CD14-positive monocyte (primary cell): ENCODE results near the gene ADCY1. TPM values are rescaled to one million over a fixed set of nuclear protein-coding genes. Genes with fewer than 3 reads are reported as not detected.

Experiments
- DNase-seq, 3 donors: peaks; one replicate each; pipeline ENCODE4 v3.0.0-alpha.2; 2011 to 2022
- H2AFZ ChIP-seq: 2 replicates; pipeline ENCODE4 v1.6.0; 2012; ENCODE audit warnings: mild to moderate bottlenecking, low read depth, low read length, inconsistent platforms; ENCODE audit not compliant: insufficient read depth, poor library complexity, severe bottlenecking
- H3K27ac ChIP-seq, 2 donors: 1 replicate in 1 of 2; 2 replicates in 1 of 2; pipeline ENCODE4 v1.5.1; 2012 to 2013; ENCODE audit warnings: low read length in 2 of 2, control low read depth in 1 of 2, inconsistent platforms in 1 of 2, low read depth in 1 of 2, mild to moderate bottlenecking in 1 of 2
- H3K27me3 ChIP-seq, 2 donors: one replicate each; pipeline versions ENCODE4 v1.6.0 to v1.6.1; 2011 to 2013; ENCODE audit warnings: low read length in 2 of 2; ENCODE audit not compliant: control insufficient read depth in 2 of 2, insufficient read depth in 2 of 2
- H3K36me3 ChIP-seq, 2 donors: replicated peaks in 1 of 2; 1 replicate in 1 of 2; 2 replicates in 1 of 2; pipeline versions ENCODE4 v1.5.1 to v1.6.1; 2012 to 2013; ENCODE audit warnings: low read length in 2 of 2, control low read depth in 1 of 2, inconsistent platforms in 1 of 2, mild to moderate bottlenecking in 1 of 2; ENCODE audit not compliant: insufficient read depth in 2 of 2, control insufficient read depth in 1 of 2
- H3K4me1 ChIP-seq, 2 donors: 1 replicate in 1 of 2; 2 replicates in 1 of 2; pipeline versions ENCODE4 v1.5.1 to v1.6.1; 2012 to 2013; ENCODE audit warnings: low read length in 2 of 2, control low read depth in 1 of 2, inconsistent platforms in 1 of 2, mild to moderate bottlenecking in 1 of 2, moderate library complexity in 1 of 2; ENCODE audit not compliant: insufficient read depth in 2 of 2, control insufficient read depth in 1 of 2
- H3K4me2 ChIP-seq: replicated peaks from 2 replicates; pipeline ENCODE3; 2012; ENCODE audit warnings: low read length, moderate library complexity, mild to moderate bottlenecking; ENCODE audit not compliant: poor library complexity, severe bottlenecking; ENCODE audit errors: extremely low read depth
- H3K4me3 ChIP-seq, 3 experiments: fragments of 200-600 bp in 1 of 3; sonication (generic) in 1 of 3; replicated peaks in 1 of 3; 1 replicate in 2 of 3; 2 replicates in 1 of 3; pipeline ENCODE4 v1.5.1; 2011 to 2013; ENCODE audit warnings: low read length in 3 of 3, mild to moderate bottlenecking in 3 of 3, control low read depth in 2 of 3, low read depth in 2 of 3, inconsistent platforms in 1 of 3, moderate library complexity in 1 of 3
- H3K79me2 ChIP-seq: 2 replicates; pipeline ENCODE4 v1.6.0; 2012; ENCODE audit warnings: mild to moderate bottlenecking, control low read depth, inconsistent platforms, low read length, moderate library complexity; ENCODE audit not compliant: insufficient read depth
- H3K9ac ChIP-seq: 2 replicates; pipeline ENCODE4 v1.6.0; 2017; ENCODE audit warnings: low read length, mild to moderate bottlenecking; ENCODE audit not compliant: insufficient read depth, poor library complexity, severe bottlenecking
- H3K9me3 ChIP-seq, 2 donors: replicated peaks in 1 of 2; 1 replicate in 1 of 2; 2 replicates in 1 of 2; pipeline versions ENCODE4 v1.5.1 to v1.6.1; 2012 to 2013; ENCODE audit warnings: low read length in 2 of 2, control low read depth in 1 of 2; ENCODE audit not compliant: control insufficient read depth in 1 of 2, insufficient read depth in 1 of 2
- H4K20me1 ChIP-seq: 2 replicates; pipeline ENCODE4 v1.6.0; 2012; ENCODE audit warnings: mild to moderate bottlenecking, low read length, control low read depth, moderate library complexity; ENCODE audit not compliant: insufficient read depth
- H3K27ac Mint-ChIP-seq, 7 donors: one replicate each; pipeline ENCODE4 v1.8.0; 2020; ENCODE audit warnings: mild to moderate bottlenecking in 7 of 7, mixed read lengths in 7 of 7, moderate library complexity in 6 of 7, inconsistent platforms in 2 of 7
- H3K27me3 Mint-ChIP-seq, 3 donors: one replicate each; pipeline ENCODE4 v1.8.0; 2021 to 2022; ENCODE audit warnings: low read depth in 3 of 3, mild to moderate bottlenecking in 3 of 3, mixed read lengths in 3 of 3, moderate library complexity in 3 of 3, inconsistent platforms in 1 of 3
- H3K36me3 Mint-ChIP-seq, 2 donors: one replicate each; pipeline ENCODE4 v1.8.0; 2020; ENCODE audit warnings: mixed read lengths in 2 of 2, inconsistent platforms in 1 of 2, mild to moderate bottlenecking in 1 of 2
- H3K4me1 Mint-ChIP-seq: one replicate; pipeline ENCODE4 v1.8.0; 2020; ENCODE audit warnings: mild to moderate bottlenecking, mixed read lengths
- H3K4me3 Mint-ChIP-seq, 2 donors: one replicate each; pipeline ENCODE4 v1.8.0; 2020; ENCODE audit warnings: mild to moderate bottlenecking in 2 of 2, mixed read lengths in 2 of 2, moderate library complexity in 1 of 2
- H3K9me3 Mint-ChIP-seq, 7 donors: one replicate each; pipeline ENCODE4 v1.8.0; 2020 to 2022; ENCODE audit warnings: mixed read lengths in 7 of 7, mild to moderate bottlenecking in 6 of 7, moderate library complexity in 6 of 7, inconsistent platforms in 2 of 7
- WGBS: methylation state at CpG from one replicate; pipeline ENCODE4 v1.1.5; 2013; ENCODE audit warnings: missing lambda C conversion rate; ENCODE audit not compliant: insufficient coverage; 5-methylcytosine and 5-hydroxymethylcytosine counted together
- intact Hi-C, 2 donors: fragments of 100-400 bp; cut with micrococcal nuclease; formaldehyde crosslinking; loops; one replicate each; pipeline versions ENCODE4 v1.15.0 to v1.15.1; 2023
- polyA plus RNA-seq, 3 donors: library from polyadenylated mRNA; depleted of rRNA in 1 of 3; unstranded in 2 of 3; stranded (reverse) in 1 of 3; fragments of 300-500 nt in 2 of 3; fragments of >200 nt in 1 of 3; fragmentation: Illumina TruSeq in 2 of 3; gene quantifications; 1 replicate in 2 of 3; 2 replicates in 1 of 3; pipeline ENCODE4 v1.2.3, GENCODE V29; 2012 to 2021
- TF ChIP-seq, protein P1 (sequence below): fragments of 200-600 bp; IDR thresholded peaks from one replicate; pipeline ENCODE4 v1.8.0; 2022; ENCODE audit warnings: antibody characterized with exemption, mild to moderate bottlenecking

Gene ADCY1
- polyA plus RNA-seq, 3 donors = 0.01 TPM; not detected in 2

DNA sequence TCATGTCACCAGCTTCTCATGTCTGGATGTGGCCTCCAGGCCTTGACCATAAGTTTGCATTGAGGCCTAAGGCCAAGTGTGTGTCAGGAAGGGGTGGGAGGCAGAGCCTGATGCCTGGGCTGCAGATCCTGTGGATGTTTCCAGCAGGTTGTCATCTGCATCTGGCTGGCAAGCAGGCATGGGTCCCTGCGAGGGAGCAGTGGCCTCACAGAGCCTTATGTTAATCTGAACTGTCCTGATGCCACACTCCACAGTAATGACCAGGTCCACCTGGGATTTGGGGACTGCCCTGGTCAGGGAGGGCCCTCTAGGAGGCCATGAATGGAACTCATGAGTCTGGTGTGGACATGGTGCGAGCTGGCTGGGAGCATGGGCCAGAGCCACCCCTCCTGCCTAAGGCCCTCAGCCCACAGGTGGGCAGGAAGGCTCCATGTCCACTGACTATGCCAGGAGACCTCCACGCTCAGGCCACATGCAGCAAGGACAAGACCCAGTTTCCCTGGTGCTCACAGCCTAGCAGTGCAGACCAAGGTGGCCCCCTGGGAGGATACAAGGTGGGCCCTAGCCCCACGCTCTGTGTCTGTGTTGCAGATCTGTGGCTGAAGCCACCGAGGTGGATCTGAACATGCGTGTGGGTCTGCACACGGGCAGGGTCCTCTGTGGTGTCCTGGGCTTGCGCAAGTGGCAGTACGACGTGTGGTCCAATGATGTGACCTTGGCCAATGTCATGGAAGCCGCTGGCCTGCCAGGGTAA lies 83.1 kb downstream of the ADCY1 start:
- Histone ChIP-seq H3K27me3 (no peaks in the 10 kb centered on the region), H3K9me3 (no peaks in the 10 kb centered on the region), H3K36me3 (no peaks in the 10 kb centered on the region), H4K20me1 (no peaks in the 10 kb centered on the region), H3K27ac (no peak overlapping the region), H3K4me2 (no peak overlapping the region), H3K9ac (no peak overlapping the region), H3K4me1 (no peaks in the 10 kb centered on the region), H3K4me3 (no peak overlapping the region), H3K79me2 (no peaks in the 10 kb centered on the region), H2AFZ (no peak overlapping the region)
- intact Hi-C loops = no loop called here
- WGBS = 92% methylated on average over 11 of the region's 11 CpGs
- no peak for DNase-seq
- Mint-ChIP-seq H3K36me3 (no peaks in the 10 kb centered on the region), H3K27me3 (peaks cover 2 to 5% (median 3%) of the 10 kb centered on the region in 3 donors), H3K27ac (no peak overlapping the region), H3K4me3 (no peak overlapping the region), H3K9me3 (peaks cover 0 to 3% (median 0%) of the 10 kb centered on the region in 7 donors), H3K4me1 (no peaks in the 10 kb centered on the region)
- TF ChIP-seq, protein P1, sequence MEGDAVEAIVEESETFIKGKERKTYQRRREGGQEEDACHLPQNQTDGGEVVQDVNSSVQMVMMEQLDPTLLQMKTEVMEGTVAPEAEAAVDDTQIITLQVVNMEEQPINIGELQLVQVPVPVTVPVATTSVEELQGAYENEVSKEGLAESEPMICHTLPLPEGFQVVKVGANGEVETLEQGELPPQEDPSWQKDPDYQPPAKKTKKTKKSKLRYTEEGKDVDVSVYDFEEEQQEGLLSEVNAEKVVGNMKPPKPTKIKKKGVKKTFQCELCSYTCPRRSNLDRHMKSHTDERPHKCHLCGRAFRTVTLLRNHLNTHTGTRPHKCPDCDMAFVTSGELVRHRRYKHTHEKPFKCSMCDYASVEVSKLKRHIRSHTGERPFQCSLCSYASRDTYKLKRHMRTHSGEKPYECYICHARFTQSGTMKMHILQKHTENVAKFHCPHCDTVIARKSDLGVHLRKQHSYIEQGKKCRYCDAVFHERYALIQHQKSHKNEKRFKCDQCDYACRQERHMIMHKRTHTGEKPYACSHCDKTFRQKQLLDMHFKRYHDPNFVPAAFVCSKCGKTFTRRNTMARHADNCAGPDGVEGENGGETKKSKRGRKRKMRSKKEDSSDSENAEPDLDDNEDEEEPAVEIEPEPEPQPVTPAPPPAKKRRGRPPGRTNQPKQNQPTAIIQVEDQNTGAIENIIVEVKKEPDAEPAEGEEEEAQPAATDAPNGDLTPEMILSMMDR = no peak

DNA sequence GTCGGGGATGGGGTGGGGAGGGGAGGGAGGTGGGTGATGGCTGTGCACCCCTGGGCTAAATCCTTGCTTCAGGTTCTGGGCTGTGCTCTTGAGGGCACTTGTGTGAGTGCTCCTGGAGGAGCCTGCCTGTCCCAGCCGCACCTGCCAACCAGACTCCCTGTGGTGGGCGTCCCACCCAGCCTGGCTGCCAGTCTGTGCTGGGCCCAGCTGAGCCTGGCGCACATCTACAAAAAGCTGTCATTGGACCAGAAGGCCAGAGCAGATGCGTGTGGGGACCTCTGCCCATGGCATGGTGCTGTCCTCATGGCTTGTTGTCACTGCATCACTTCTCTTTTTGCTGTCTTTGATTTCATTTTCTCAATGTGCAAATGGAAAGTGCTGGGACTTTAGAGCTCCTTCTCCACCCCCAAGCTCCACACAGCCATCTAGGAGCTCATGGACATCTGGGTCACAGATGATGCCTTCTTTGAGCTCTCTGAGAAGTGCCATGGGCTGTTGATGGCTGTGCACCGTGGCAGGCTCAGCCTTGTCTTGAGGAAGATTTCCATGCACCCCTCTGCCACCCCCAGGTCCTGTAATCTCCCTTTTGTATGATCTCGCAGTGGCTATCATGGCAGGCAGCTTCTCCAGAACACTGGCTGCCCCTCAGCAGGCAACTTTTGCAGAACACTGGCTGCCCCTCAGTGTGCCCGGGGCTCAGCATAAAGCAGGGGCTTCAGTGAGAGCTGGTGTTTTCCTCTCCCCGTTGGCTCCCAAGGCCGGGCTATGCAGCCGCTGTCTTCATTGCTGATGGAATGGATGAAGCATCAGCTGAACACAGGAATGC lies 83.9 kb downstream of the ADCY1 start:
- intact Hi-C loops = no loop called here
- H3K27me3 Mint-ChIP-seq = peaks cover 2 to 3% (median 3%) of the 10 kb centered on the region in 3 donors
- Histone ChIP-seq H3K9ac (no peak overlapping the region), H2AFZ (no peak overlapping the region), H3K9me3 (no peaks in the 10 kb centered on the region), H3K27me3 (no peaks in the 10 kb centered on the region), H3K36me3 (no peaks in the 10 kb centered on the region), H3K79me2 (no peaks in the 10 kb centered on the region), H4K20me1 (no peaks in the 10 kb centered on the region), H3K27ac (no peak overlapping the region), H3K4me2 (no peak overlapping the region), H3K4me1 (no peaks in the 10 kb centered on the region), H3K4me3 (no peak overlapping the region)
- no peaks in the 10 kb centered on the region for H3K4me1 Mint-ChIP-seq
- WGBS = 95% methylated on average over 10 of the region's 11 CpGs
- H3K9me3 Mint-ChIP-seq = peaks cover 0 to 5% (median under 1%) of the 10 kb centered on the region in 7 donors
- no peak overlapping the region for H3K4me3 Mint-ChIP-seq
- TF ChIP-seq, protein P1 = no peak
- no peak overlapping the region for H3K27ac Mint-ChIP-seq
- no peak for DNase-seq
- H3K36me3 Mint-ChIP-seq = no peaks in the 10 kb centered on the region
